Mesenchymal stem cell (in vitro differentiated cells and primary cell): ENCODE results near the gene SMNDC1.

ENCODE experiments used
- DNase-seq: peaks from one replicate; pipeline ENCODE4 v3.0.0-alpha.2; 2013
- H2AFZ ChIP-seq: one replicate; pipeline ENCODE4 v1.6.1; 2013; ENCODE audit warnings: low read depth, mild to moderate bottlenecking, control low read depth, inconsistent platforms, low read length, moderate library complexity
- H2AK5ac ChIP-seq: 2 replicates; pipeline ENCODE4 v1.6.1; 2013; ENCODE audit warnings: low read length, moderate library complexity, mild to moderate bottlenecking, inconsistent platforms; ENCODE audit not compliant: severe bottlenecking
- H2BK120ac ChIP-seq: one replicate; pipeline ENCODE4 v1.6.1; 2013; ENCODE audit warnings: low read depth, mild to moderate bottlenecking, inconsistent platforms, low read length, moderate library complexity
- H2BK12ac ChIP-seq, 2 experiments: one replicate each; pipeline ENCODE4 v1.6.1; 2013; ENCODE audit warnings: inconsistent platforms in 2 of 2, low read length in 2 of 2, mild to moderate bottlenecking in 2 of 2, moderate library complexity in 2 of 2, control low read depth in 1 of 2
- H2BK15ac ChIP-seq: one replicate; pipeline ENCODE4 v1.6.1; 2013; ENCODE audit warnings: mild to moderate bottlenecking, low read depth, inconsistent platforms; ENCODE audit not compliant: poor library complexity, severe bottlenecking
- H2BK5ac ChIP-seq: 2 replicates; pipeline ENCODE4 v1.6.1; 2013; ENCODE audit warnings: low read depth, mild to moderate bottlenecking, low read length, control low read depth, inconsistent platforms; ENCODE audit not compliant: poor library complexity, severe bottlenecking
- H3K14ac ChIP-seq, 2 experiments: one replicate each; pipeline ENCODE4 v1.6.1; 2013; ENCODE audit warnings: inconsistent platforms in 2 of 2, low read length in 2 of 2, control low read depth in 1 of 2, mild to moderate bottlenecking in 1 of 2, moderate library complexity in 1 of 2
- H3K18ac ChIP-seq, 2 experiments: one replicate each; pipeline ENCODE4 v1.6.1; 2013; ENCODE audit warnings: inconsistent platforms in 2 of 2, low read length in 2 of 2, control low read depth in 1 of 2, low read depth in 1 of 2, mild to moderate bottlenecking in 1 of 2
- H3K23ac ChIP-seq, 2 experiments: one replicate each; pipeline ENCODE4 v1.6.1; 2013; ENCODE audit warnings: inconsistent platforms in 2 of 2, low read length in 2 of 2, mild to moderate bottlenecking in 2 of 2, moderate library complexity in 2 of 2, control low read depth in 1 of 2
- H3K27ac ChIP-seq: 2 replicates; pipeline ENCODE4 v1.5.1; 2013; ENCODE audit warnings: mild to moderate bottlenecking, moderate library complexity, low read length, control low read depth, inconsistent platforms; ENCODE audit not compliant: poor library complexity, severe bottlenecking
- H3K27me3 ChIP-seq, 2 experiments: 2 replicates each; pipeline versions ENCODE4 v1.6.1 to v1.7.0; 2013; ENCODE audit warnings: low read length in 2 of 2, mild to moderate bottlenecking in 2 of 2, moderate library complexity in 2 of 2, control low read depth in 1 of 2, inconsistent platforms in 1 of 2; ENCODE audit not compliant: control insufficient read depth in 1 of 2, insufficient read depth in 1 of 2
- H3K36me3 ChIP-seq, 2 experiments: 2 replicates each; pipeline versions ENCODE4 v1.6.1 to v1.7.0; 2013; ENCODE audit warnings: low read length in 2 of 2, control low read depth in 1 of 2, inconsistent platforms in 1 of 2, low read depth in 1 of 2, mild to moderate bottlenecking in 1 of 2; ENCODE audit not compliant: insufficient read depth in 2 of 2, control insufficient read depth in 1 of 2
- H3K4ac ChIP-seq, 2 experiments: one replicate each; pipeline ENCODE4 v1.6.1; 2013; ENCODE audit warnings: inconsistent platforms in 2 of 2, low read length in 2 of 2, mild to moderate bottlenecking in 2 of 2, moderate library complexity in 2 of 2, control low read depth in 1 of 2, low read depth in 1 of 2
- H3K4me1 ChIP-seq: 2 replicates; pipeline ENCODE4 v1.6.1; 2013; ENCODE audit warnings: low read depth, low read length, control low read depth; ENCODE audit not compliant: control insufficient read depth, insufficient read depth
- H3K4me2 ChIP-seq: 2 replicates; pipeline ENCODE4 v1.6.1; 2013; ENCODE audit warnings: low read length, mild to moderate bottlenecking, inconsistent platforms; ENCODE audit not compliant: poor library complexity, severe bottlenecking
- H3K4me3 ChIP-seq, 2 experiments: 2 replicates each; pipeline versions ENCODE4 v1.5.1 to v1.7.0; 2013; ENCODE audit warnings: low read length in 2 of 2, mild to moderate bottlenecking in 2 of 2, control low read depth in 1 of 2, low read depth in 1 of 2; ENCODE audit not compliant: insufficient read depth in 1 of 2
- H3K79me1 ChIP-seq: replicated peaks from 2 replicates; pipeline ENCODE4 v1.6.1; 2013; ENCODE audit warnings: mild to moderate bottlenecking, control low read depth, low read length, inconsistent platforms; ENCODE audit not compliant: poor library complexity, severe bottlenecking
- H3K9ac ChIP-seq: 2 replicates; pipeline ENCODE4 v1.7.0; 2013; ENCODE audit warnings: mild to moderate bottlenecking, low read length, moderate library complexity
- H3K9me3 ChIP-seq: 2 replicates; pipeline ENCODE4 v1.7.0; 2013; ENCODE audit warnings: mild to moderate bottlenecking, low read length; ENCODE audit not compliant: control insufficient read depth
- H4K8ac ChIP-seq: one replicate; pipeline ENCODE4 v1.6.1; 2013; ENCODE audit warnings: inconsistent platforms, mild to moderate bottlenecking, low read length, moderate library complexity
- H4K91ac ChIP-seq: one replicate; pipeline ENCODE4 v1.6.1; 2013; ENCODE audit warnings: mild to moderate bottlenecking, low read length, inconsistent platforms
- whole genome bisulfite sequencing: methylation state at CpG from one replicate; pipeline ENCODE4 v1.1.7; 2013; ENCODE audit warnings: mixed read lengths; 5-methylcytosine and 5-hydroxymethylcytosine counted together

Gene SMNDC1

GRCh38 chr10:110307805-110308204 lies 3.1 kb upstream of the SMNDC1 start:
- WGBS = 94% methylated on average over 2 of the region's 4 CpGs
- Histone ChIP-seq H2AFZ (no peak overlapping the region), H3K36me3 (peaks cover 0 to 6% of the 10 kb centered on the region in 2 experiments), H2BK15ac (no peak overlapping the region), H2BK120ac (no peak overlapping the region), H3K79me1 (no peaks in the 10 kb centered on the region), H3K4ac (no peak overlapping the region), H3K14ac (no peak overlapping the region), H3K18ac (no peak overlapping the region), H4K8ac (no peak overlapping the region), H3K27ac (no peak overlapping the region), H3K23ac (no peak overlapping the region), H3K4me1 (peaks cover 2% of the 10 kb centered on the region), H3K9me3 (no peaks in the 10 kb centered on the region), H3K4me2 (no peak overlapping the region), H4K91ac (no peak overlapping the region), H2BK12ac (no peak overlapping the region), H3K9ac (no peak overlapping the region), H3K4me3 (no peak overlapping the region), H2BK5ac (no peak overlapping the region), H2AK5ac (no peak overlapping the region), H3K27me3 (no peaks in the 10 kb centered on the region)
- no peak for DNase-seq

GRCh38 chr10:110306452-110306768 lies 1.7 kb upstream of the SMNDC1 start:
- no CpG with 5 or more reads among the region's 2 CpGs for WGBS
- H4K8ac ChIP-seq = no peak overlapping the region
- no peaks in the 10 kb centered on the region for H3K27me3 ChIP-seq

GRCh38 chr10:110305767-110306451 lies 1.2 kb upstream of the SMNDC1 start:
- Histone ChIP-seq H3K4ac (no peak overlapping the region), H3K79me1 (peaks cover 2% of the 10 kb centered on the region), H3K36me3 (peaks cover 0 to 25% of the 10 kb centered on the region in 2 experiments), H3K4me3 (peak overlapping the region in 1 of 2 experiments; percentile 96), H3K27me3 (no peaks in the 10 kb centered on the region), H3K27ac (peak overlapping the region; percentile 32), H3K9me3 (no peaks in the 10 kb centered on the region), H3K4me2 (no peak overlapping the region), H3K9ac (peak overlapping the region; percentile 98), H2BK120ac (no peak overlapping the region), H2AFZ (no peak overlapping the region), H2AK5ac (no peak overlapping the region), H2BK15ac (no peak overlapping the region), H4K8ac (peak overlapping the region; percentile 54), H2BK5ac (no peak overlapping the region), H3K4me1 (peaks cover 2% of the 10 kb centered on the region), H3K14ac (no peak overlapping the region), H4K91ac (no peak overlapping the region), H3K18ac (no peak overlapping the region), H2BK12ac (no peak overlapping the region), H3K23ac (no peak overlapping the region)
- WGBS = 80% methylated on average over 16 of the region's 17 CpGs
- peak; percentile 91 for DNase-seq

More at GRCh38 chr10:110306452-110306768, 1.7 kb upstream of the SMNDC1 start:
- Histone ChIP-seq H3K23ac (no peak overlapping the region), H3K9ac (peak overlapping the region; percentile 98), H2AFZ (no peak overlapping the region), H3K4me1 (peaks cover 2% of the 10 kb centered on the region), H3K4me2 (no peak overlapping the region), H3K27ac (no peak overlapping the region), H3K4me3 (no peak overlapping the region), H2BK15ac (no peak overlapping the region), H3K9me3 (no peaks in the 10 kb centered on the region), H3K18ac (no peak overlapping the region), H3K4ac (no peak overlapping the region), H2AK5ac (no peak overlapping the region), H2BK12ac (no peak overlapping the region), H3K79me1 (peaks cover 2% of the 10 kb centered on the region), H2BK120ac (no peak overlapping the region), H4K91ac (no peak overlapping the region), H3K14ac (no peak overlapping the region), H3K36me3 (peaks cover 0 to 20% of the 10 kb centered on the region in 2 experiments), H2BK5ac (no peak overlapping the region)
- DNase-seq = no peak

- 0% methylated on average over 42 of the region's 42 CpGs for WGBS
- peak overlapping the region; percentile 85 to 96 for H3K4me3 ChIP-seq
Observed at GRCh38 chr10:110304394-110304779, 333 bp downstream of the SMNDC1 start.

More at GRCh38 chr10:110304394-110304779, 333 bp downstream of the SMNDC1 start:
- Histone ChIP-seq H2BK12ac (no peak overlapping the region), H3K9ac (peak overlapping the region; percentile 98), H2AK5ac (no peak overlapping the region), H3K4me2 (peak overlapping the region; percentile 57), H2AFZ (no peak overlapping the region), H3K4me1 (peaks cover 2% of the 10 kb centered on the region), H3K18ac (peak overlapping the region; percentile 79 to 84), H4K8ac (no peak overlapping the region), H3K9me3 (no peaks in the 10 kb centered on the region), H3K79me1 (peaks cover 2% of the 10 kb centered on the region), H3K23ac (peak overlapping the region in 1 of 2 experiments; percentile 79), H3K27me3 (no peaks in the 10 kb centered on the region), H2BK5ac (peak overlapping the region; percentile 87), H3K27ac (peak overlapping the region; percentile 74), H3K36me3 (peaks cover 0 to 39% of the 10 kb centered on the region in 2 experiments), H2BK120ac (peak overlapping the region; percentile 97), H2BK15ac (peak overlapping the region; percentile 94), H3K4ac (peak overlapping the region in 1 of 2 experiments; percentile 60), H3K14ac (peak overlapping the region in 1 of 2 experiments; percentile 86), H4K91ac (peak overlapping the region; percentile 80)
- no peak for DNase-seq
